ENCODE results near the gene YBX1.
"Not testable (repeated sequence)": the region's sequence is repeated elsewhere in the genome, so short reads cannot be mapped to it uniquely, and the experiment has no call there.

The YBX1 gene

GRCh38 chr1:42751511-42752070 is 69.4 kb downstream of the YBX1 start:
- DNase-seq = not testable (repeated sequence)

GRCh38 chr1:42752284-42752683 is 70.1 kb downstream of the YBX1 start:
- no peak for DNase-seq

GRCh38 chr1:42753070-42753469 is 70.9 kb downstream of the YBX1 start:
- DNase-seq = no peak

Data from stimulated activated CD4-positive, alpha-beta T cell treated with anti-CD3 and anti-CD28 coated beads, Interleukin-4, amount 100 ng/mL, for 4 hours (primary cell).